Fibroblast of skin of back (primary cell): ENCODE data around the gene AGGF1. TPM values are rescaled to one million over a fixed set of nuclear protein-coding genes. Genes with fewer than 3 reads are reported as not detected.
A peak's percentile ranks its signal among the peaks of the same experiment; 100 is the strongest.
"Not testable (repeated sequence)": the region's sequence is repeated elsewhere in the genome, so short reads cannot be mapped to it uniquely, and the experiment has no call there.

Source experiments
- DNase-seq: peaks from one replicate; pipeline ENCODE4 v3.0.0-alpha.2; 2013
- polyA plus RNA-seq, 2 experiments: library from polyadenylated mRNA; unstranded; fragments of 120-200 nt; gene quantifications; one replicate each; pipeline ENCODE4 v1.2.1, GENCODE V29; 2013; ENCODE audit not compliant: insufficient read length in 2 of 2

The AGGF1 gene
- polyA plus RNA-seq (2013, experiment 1 of 2; ENCODE audit: insufficient read length), result 12.1 TPM
- 11.6 TPM for polyA plus RNA-seq (2013, experiment 2 of 2; ENCODE audit: insufficient read length)

- DNase-seq, result peak; percentile 95
Observed at GRCh38 chr5:77030097-77031071, at the start of gene AGGF1. TSS of gene AGGF1 (plus strand) at chr5:77030404. CDS start at chr5:77030767, 363 bp downstream.

- DNase-seq, result no peak
Observed at GRCh38 chr5:76980518-76981144, 49.6 kb upstream of the AGGF1 start.

GRCh38 chr5:76982450-76982849 is 47.8 kb upstream of the AGGF1 start:
- DNase-seq, result no peak

GRCh38 chr5:76983468-76983867 is 46.7 kb upstream of the AGGF1 start:
- DNase-seq, result no peak

DNA sequence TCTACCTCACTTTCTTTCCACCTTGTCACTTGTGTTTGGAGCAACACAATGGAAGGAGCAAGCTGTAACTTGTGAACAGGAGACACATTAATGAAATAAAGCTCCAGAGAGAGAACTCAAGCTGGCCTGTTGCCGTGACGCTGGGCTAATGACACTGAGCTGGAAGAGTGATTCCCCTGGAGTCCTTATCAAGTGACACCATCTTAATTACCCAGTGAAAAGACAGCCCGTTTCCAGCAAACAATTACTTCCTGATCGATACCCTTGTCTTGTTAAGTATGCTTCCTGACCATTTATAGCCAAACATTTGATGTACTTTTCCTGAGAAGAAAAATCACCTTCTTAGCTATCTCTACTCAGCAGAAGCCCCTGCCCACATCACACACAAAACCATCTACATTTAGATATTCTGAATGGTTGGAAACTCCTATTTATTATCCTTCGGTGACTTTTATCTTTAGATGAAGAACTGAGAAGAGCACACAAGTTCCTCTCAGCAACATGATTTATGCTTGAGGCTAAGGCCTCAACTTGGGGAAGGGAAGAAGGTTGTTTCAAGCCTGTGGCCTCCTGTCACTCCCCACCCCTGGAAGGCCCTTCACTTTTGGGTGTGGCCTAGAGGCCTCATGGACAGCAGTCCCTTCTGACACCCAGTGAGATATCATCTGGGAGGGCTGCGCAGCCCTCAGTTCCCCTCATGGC is 43.2 kb upstream of the AGGF1 start:
- DNase-seq, result no peak

- no peak for DNase-seq
Observed at GRCh38 chr5:76990899-76991459, 39.2 kb upstream of the AGGF1 start.

DNA sequence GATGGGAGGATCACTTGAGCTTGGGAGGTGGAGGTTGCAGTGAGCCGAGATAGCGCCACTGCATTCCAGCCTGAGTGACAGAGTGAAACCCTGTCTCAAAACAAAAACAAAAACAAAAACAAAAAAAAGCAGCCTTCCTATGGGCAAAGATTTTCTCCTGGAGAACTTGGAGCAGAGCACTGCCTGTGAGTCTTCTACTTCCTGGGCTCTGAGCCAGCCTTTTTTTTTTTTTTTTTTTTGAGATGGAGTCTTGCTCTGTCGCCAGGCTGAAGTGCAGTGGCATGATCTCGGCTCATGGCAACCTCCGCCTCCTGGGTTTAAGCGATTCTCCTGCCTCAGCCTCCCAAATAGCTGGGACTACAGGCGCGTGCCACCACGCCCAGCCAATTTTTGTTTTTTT is 36.8 kb upstream of the AGGF1 start:
- DNase-seq, result not testable (repeated sequence)

DNA sequence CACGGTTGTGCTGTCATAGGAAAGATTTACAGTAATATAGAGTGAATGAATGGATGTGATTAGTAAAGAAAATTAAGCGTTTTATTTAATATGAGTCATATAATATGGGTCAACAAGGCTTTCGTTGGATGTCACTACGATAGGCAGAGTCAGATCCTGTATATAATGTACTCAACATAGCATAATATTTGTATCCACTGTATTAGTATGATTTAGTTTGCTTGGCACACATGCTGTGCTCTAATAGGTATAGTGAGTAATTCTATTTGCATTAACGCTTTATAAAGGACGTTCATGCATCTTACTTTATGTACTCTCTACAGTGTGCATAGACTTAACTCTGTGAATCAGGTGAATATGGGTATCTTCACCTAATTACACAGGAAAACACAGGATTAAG is 35.9 kb upstream of the AGGF1 start:
- no peak for DNase-seq

- not testable (repeated sequence) for DNase-seq
Observed at GRCh38 chr5:76998251-76998650, 32.0 kb upstream of the AGGF1 start.

DNA sequence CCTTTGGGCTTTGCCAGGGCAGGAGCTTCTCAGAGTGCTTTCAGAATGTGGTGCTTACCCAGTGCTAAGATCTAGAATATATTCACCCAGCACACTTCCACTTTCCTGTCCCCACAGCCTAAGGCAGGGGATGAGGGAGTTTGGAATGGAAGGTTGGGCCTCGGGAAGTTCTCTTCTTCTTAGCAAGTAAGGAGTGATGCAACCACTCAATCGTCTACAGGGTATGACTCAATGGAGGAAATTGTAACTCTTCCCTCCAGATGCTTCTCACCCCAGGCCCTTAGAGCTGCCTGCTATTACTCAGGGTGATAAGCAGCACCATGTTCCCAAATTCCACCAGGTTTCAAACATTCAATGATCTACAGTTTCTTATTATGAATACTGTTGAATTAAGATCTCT is 30.8 kb upstream of the AGGF1 start:
- DNase-seq, result peak; percentile 72

- no peak for DNase-seq
Observed at GRCh38 chr5:77003246-77003645, 27.0 kb upstream of the AGGF1 start.

- no peak for DNase-seq
Observed at GRCh38 chr5:77006124-77006523, 24.1 kb upstream of the AGGF1 start.

- no peak for DNase-seq
Observed at GRCh38 chr5:77008413-77008812, 21.8 kb upstream of the AGGF1 start.

DNA sequence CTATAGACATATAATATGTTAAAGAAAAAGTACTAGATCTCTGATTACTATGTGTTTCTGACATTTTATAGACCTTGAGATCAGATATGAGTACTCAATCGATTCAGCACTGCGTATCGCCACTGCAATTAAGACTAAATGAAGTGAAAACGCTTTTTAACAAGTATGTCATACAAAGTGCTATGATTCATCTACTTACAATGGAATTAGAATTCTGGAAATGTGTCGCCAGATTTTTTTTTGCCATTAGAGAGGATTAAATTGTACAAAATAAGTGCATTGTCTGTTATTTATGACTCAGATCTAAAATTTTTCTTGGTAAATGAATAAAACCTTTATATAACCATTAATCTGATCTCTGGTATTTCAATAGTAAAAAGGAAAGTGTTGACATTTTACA is 20.0 kb upstream of the AGGF1 start:
- no peak for DNase-seq

DNA sequence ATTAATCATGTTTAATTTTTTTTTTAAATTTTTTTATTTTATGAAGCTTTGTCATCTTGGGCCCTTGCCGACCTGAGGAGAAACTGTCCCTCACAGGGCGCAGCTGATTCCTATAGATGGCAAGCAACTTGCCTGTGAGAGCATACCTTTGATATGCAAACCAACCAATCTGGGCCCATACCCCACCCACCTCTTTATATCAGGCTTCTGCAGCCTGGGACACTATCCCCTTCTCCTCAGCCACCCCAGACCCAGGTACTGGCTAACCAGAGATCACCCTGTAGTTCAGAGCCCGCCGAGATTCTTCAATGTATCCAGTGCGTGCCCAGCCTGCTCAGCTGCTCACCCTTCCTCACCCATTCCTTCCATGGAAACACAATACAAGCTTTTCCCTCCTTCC is 18.7 kb upstream of the AGGF1 start:
- DNase-seq, result no peak

- DNase-seq, result no peak
Observed at GRCh38 chr5:77012601-77013000, 17.6 kb upstream of the AGGF1 start.

GRCh38 chr5:77015938-77016569 is 14.2 kb upstream of the AGGF1 start:
- peak; percentile 49 for DNase-seq

GRCh38 chr5:77016962-77017361 is 13.2 kb upstream of the AGGF1 start:
- no peak for DNase-seq

- no peak for DNase-seq
Observed at GRCh38 chr5:77017668-77018067, 12.5 kb upstream of the AGGF1 start.

- no peak for DNase-seq
Observed at GRCh38 chr5:77022511-77023417, 7.4 kb upstream of the AGGF1 start.

GRCh38 chr5:77024490-77024889 is 5.7 kb upstream of the AGGF1 start:
- no peak for DNase-seq
